KBM-7 (cell line): ENCODE data around the gene GLIS1.
A peak's percentile ranks its signal among the peaks of the same experiment; 100 is the strongest.

Experiments
- DNase-seq: peaks from one replicate; pipeline ENCODE4 v3.0.0-alpha.2; 2015
- in situ Hi-C: fragments of 300-500 bp; cut with MboI; formaldehyde crosslinking; loops from 2 replicates; pipeline ENCODE4 v1.14.3; 2020; ENCODE audit warnings: low sequenced_read_pairs, low pct_unique_long_range_greater_than_20kb, mixed read lengths

The GLIS1 gene

DNA sequence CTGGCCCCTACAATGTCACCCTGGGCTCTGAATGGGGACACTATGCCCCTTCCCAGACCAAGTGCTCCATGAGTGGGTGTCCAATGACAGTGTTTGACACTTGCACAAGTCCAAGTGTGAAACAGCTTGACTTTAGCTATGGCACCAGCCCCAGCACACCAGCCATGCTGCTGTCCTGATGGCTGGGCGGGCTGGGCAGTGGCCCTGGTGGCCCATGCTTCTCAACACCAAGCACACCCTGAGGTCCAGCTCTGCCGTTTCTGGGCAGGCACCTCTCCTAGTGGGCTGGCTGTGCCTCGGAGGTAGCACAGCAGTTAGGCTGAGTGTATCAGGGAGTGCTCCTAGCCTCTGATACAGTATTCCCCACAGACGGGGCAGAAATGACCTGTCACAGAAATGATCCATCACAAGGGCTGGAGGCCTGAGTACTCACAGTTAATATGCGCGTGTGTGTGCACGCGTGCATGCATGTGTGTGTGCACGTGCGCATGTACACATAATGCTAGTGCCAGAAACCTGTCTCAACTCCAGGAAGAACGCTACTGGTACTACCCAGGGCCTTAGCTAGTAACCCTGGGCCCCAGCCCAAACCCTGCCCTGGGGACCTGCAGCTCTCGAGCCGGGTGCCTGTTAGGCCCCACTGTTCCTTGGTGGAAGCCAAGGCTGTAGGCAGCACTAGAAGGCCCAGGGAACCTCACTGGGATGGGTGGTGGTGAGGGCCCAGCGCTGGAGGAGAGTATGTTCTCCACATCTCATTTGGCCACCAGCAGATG lies 145.8 kb downstream of the GLIS1 start:
- DNase-seq = no peak
- in situ Hi-C loops = no loop called here

DNA sequence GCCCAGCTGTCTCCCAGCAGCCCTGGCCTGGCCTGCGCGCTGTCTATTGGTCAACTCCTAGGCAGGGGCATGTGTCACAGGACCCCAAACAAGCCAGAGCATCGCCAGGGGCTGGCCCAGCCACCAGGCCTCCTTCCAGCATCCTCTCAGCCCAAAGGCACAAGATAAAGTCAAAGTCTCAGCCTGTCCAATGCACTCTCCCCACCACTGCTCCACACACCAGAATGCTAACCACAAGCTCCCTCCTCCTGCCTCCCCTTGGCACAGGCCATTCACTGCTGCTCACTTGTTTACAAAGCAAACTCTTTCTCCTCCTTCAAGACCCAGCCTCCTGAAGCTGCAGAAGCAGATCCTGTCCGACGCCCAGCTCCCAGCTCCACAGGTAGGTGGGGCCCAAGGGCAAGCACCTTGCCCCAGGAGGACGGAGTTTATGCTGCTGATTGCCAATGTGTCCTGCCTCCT lies 146.4 kb downstream of the GLIS1 start:
- no peak for DNase-seq
- in situ Hi-C loops = no loop called here

DNA sequence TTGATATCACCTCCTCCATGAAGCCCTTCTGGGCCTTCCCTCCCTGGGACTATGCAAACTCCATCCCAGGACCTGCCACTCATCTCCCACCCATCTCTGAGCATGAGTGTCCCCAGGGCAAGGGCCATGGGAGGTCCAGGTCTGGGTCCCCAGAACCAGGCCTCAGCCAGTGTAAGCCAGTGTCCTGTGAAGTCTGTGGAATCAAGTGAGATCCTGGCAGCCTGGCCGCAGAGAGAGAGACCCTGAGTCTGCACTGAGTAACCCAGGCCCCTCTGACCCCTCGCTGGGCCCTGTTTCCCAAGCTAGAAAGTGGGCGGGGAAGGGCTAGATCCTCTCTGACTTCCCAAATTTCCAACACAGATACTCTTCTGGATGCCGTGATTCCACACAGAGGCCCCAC lies 147.0 kb downstream of the GLIS1 start:
- DNase-seq = no peak
- in situ Hi-C loops = no loop called here

DNA sequence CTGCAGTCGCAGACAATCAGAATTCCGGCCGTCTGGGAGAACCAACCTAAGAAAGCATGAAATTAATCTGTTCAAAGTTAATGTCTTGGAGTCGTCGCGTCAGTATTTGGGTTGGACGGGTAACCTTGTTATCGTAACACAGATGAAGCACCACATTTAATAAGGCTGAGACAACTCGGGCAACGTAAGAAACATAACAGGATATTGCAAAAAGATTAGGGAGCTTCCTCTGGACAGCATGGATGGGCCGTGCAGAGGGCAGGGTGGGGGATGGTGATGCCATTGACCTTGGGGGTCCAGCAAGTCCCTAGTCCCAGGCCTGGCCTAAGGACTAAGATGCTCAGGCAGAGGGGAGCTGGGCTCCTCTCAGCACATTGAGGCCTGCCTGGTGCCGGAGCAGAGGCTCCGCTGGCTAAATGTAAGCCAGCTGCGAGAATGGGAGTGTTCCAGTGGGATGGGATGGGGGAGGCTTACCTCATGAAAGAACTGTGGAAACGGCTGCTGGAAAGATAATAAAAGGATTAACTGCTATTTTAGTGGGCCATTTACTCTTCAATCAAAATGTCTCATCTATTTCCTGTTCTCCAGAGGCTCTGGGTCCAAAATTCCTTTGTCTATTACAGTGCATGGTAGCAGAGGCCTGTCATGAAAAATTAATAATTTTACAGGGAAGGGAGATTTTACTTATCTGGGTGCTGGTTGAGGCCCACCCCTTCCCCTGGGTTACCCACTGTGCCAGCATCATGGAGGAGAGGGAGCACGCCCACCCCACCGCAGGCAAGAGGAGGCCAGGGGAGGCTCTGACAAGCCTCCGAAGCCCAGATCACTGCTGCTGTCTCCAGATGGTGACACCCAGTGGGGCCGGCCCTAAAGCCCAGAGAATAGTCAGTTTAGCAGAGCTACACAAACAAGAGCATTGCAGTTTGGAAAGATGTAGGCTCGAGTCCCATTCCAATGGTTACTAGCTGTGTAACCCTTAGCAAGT lies 148.1 kb downstream of the GLIS1 start:
- no peak for DNase-seq
- in situ Hi-C loops = no loop called here

DNA sequence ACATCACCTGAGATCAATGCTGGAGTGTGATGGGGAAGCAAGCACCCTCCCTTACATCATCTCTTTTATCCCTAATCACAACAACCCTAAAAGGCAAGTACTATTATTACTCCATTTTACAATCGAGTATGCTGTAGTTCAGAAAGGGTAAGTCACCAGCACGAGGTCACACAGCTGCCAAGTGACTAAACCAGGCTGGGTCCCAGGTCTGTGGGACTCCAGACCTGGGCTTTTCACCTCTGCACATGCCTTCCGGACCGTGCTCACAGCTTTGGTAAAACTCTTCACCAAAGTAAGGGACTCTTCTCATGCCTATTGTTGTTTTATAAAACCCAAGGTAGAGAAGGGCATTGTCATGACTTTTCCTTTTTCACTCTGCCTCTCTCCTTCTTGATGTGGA lies 148.9 kb downstream of the GLIS1 start:
- DNase-seq = no peak
- in situ Hi-C loops = no loop called here

DNA sequence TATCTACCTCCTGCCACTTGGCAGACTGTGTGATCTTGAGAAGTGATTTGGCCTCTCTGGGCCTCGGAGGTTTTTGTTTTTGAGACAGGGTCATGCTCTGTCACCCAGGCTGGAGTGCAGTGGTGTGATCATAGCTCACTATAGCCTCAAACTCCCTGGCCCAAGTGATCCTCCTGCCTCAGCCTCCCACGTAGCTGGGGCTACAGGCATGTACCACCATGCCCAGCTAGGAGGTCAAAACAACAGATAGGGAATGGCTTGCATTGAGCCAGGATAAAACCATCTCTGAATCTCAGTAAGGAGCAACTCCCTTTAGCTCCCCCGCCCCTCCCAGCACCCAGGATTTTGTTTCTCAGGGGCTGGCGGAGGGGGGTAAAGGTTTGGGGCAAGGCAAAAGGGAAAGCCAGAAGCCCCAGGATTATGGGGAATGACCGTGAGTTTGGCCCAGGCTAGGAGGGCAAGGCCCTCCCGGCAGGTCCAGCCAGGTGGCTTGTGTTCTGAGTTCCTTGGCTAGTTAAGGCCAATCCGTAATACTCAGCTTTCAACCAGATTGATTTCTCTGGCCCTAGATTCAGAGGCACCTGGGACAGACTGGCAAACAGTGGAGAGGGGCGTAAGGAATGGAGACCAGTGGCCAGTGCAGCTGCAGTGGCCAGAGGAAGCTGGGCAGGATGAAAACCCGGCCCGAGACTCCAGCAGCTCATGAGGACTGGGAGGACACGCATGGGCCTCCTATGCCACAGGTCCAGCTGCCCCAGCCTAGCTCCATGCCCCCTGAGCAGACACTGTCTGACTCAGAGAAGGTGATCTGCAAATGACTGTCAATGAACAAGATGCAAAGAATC lies 149.7 kb downstream of the GLIS1 start:
- DNase-seq = no peak
- in situ Hi-C loops = no loop called here

DNA sequence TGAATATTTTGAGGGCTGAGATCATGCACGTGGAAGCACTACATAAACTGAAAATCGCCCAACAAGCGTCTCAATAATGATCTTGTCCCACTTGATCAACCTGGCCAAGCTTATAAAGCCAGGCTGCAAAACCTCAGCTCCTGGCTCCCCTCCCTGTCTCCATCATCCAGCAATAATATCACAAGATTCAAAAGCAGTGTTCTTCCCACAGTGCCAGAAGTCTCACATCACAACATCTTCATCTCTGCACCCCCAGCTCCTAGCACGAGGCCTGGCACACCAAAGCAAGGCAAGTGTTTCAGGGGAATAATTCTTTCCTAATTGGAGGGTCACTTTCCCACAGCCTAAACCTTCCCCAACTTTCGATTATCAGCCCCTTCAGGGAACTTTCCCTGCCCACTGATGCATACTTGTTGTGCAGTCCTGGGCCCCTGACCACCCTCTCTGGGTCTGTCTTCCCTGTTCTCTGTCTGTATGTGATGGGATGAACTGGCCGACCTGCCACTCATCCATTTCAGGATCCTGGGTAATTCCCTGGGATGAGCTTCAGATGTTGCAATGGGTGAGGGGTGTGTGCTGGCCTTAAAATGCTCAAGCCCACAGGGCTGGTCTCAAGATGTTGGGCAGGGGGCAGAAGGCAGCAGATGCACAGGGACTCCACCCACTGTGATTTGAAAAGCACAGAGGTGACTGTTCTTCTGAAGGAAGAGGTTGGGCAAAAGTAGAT lies 150.7 kb downstream of the GLIS1 start:
- in situ Hi-C loops = no loop called here
- no peak for DNase-seq

DNA sequence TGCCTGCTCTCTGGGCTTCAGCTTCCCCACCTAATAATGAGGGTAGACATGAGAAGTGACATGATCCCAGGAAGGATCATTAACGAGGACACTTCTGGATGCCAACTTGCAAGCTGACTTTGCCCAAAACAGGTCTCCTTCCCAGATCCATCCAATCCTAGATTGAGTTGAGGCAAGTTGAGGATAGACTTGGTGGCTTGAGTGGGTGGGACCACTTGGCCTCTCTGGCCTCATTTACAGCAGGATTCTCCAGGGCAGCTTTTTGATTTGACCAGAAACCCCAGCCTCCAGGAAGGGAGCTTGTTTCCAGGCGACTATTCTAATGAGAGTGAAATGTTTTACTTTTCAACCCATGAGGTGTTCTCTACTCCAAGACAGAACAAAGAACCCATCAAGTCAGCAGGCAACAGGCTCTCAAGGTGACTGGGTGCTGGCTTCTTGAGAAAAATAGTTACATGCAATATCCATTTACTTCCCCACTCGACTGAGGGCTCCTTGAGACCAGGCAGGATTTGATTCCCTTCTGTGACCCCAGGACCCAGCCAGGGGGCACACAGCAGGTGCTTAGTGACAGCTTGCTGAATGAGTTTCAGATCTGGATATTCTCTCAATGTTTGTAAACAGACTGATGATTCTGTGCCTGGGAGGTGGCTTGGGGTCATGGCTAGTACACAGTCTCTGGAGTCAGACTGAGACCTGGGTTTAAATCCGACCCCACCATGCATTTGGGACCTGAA lies 151.5 kb downstream of the GLIS1 start:
- no peak for DNase-seq
- in situ Hi-C loops = no loop called here

DNA sequence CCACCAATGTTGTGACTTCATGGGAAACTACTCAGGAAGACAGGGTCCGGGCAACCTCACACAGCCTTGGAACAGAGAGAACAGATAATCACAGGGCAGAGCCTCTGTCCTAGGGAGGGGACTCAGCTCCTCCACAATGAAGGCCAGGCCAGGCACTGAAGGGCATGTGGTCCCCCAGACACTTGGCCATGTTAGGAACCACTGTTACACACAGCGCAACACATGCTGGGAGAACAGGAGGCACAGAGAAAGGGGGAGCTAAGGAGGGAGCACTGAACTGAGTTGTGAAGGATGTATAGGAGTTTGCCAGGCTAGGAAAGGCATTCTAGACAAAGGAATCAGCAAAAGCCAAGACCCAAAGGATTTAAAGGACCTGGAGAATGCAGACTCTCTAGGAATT lies 152.2 kb downstream of the GLIS1 start:
- no peak for DNase-seq
- in situ Hi-C loops = no loop called here

DNA sequence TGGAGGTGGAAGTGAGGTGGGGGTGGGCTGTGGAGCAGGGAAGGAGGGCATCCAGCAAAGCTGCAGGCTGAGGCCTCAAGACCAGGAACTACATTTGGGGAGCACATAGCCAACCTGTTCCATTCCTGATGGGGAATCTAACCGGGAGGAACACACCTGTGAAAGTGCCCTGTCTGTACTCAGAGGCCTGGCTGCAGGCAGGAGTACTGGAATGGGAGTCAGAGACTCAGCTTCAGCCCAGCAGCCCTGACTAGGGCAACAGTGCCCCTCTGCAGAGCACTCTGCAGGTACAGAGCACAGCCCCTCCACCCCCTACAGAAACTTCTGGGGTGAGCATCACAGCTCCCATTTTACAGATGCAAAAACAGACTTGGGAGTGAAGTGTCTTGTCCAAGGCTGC lies 153.4 kb downstream of the GLIS1 start:
- DNase-seq = no peak
- in situ Hi-C loops = no loop called here

DNA sequence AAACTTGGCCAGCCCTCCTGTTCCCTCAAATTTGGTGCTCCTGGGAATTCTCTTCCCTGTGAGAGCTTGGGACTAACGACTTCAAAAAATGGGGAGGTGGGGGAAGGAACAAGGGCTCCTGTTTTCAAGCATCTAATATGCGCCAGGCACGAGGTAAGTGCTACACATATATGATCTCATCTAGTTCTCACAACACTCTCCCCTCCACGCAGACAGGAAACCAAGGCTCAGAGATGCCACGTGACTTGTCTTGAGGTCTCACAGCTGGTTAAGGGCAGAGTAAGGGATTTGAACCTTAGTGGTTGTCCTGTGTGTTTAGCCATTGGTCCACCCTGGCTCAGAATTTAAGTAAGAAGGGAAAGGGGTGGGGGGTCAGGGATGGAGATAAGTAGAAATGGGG lies 153.8 kb downstream of the GLIS1 start:
- peak; percentile 51 for DNase-seq
- in situ Hi-C loops = no loop called here

DNA sequence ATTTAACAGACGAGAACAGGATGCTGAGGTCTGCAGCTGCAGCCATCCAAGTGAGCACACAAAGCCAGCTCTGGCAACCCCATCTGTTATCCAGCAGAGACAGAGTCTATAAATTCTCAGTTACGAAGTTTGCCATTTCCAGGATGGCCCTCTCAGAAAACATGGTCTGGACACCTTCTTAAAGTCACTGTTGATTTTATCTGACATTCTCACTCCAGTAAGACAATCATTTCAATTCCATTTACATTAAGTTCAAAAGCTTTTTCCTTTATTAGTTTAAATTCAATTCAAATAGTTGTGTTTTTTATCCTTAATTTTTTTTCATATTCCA lies 154.2 kb downstream of the GLIS1 start:
- DNase-seq = no peak
- in situ Hi-C loops = no loop called here

DNA sequence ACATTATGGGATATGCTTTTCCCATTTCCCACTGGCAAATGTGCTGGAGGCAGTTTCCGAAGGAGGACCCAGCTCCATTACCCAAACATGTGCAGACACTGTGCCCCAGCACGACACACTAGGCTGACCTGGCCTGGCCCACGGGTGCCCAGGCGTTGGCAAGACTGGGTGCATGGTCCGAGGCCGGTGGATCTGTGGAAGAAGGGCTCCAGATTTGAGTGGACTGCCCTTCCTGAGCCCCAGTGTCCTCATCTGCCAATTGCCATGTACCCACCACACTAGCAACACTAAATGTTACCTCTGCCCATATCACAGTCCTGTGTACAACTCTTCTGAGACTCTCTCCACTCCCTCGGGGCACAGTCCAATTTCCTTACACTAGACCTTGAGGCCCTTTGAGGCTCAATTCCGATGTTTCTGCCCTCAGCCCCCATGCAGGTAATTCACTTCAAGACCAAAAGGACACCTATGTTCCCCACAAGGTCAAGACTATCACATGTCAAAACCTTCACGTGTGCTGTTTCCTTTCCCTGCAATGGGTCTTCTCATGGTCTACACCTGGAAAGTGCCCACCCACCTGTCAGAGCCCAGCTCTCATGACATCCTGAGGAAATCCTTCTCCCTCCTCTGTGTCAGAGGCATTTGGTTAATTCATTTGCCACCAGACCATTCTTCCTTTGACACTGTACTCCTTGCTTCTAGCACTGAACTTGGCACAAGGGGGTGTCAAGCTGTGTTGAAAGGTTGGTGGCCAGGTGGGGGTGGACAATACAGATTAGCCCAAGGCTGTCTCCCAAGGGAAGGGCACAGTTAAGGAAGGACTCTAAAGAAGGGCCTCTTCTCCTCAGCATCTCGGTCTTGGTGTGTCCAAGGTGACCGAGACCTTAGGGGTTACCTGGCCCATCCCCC lies 154.8 kb downstream of the GLIS1 start:
- in situ Hi-C loops = no loop called here
- DNase-seq = no peak

DNA sequence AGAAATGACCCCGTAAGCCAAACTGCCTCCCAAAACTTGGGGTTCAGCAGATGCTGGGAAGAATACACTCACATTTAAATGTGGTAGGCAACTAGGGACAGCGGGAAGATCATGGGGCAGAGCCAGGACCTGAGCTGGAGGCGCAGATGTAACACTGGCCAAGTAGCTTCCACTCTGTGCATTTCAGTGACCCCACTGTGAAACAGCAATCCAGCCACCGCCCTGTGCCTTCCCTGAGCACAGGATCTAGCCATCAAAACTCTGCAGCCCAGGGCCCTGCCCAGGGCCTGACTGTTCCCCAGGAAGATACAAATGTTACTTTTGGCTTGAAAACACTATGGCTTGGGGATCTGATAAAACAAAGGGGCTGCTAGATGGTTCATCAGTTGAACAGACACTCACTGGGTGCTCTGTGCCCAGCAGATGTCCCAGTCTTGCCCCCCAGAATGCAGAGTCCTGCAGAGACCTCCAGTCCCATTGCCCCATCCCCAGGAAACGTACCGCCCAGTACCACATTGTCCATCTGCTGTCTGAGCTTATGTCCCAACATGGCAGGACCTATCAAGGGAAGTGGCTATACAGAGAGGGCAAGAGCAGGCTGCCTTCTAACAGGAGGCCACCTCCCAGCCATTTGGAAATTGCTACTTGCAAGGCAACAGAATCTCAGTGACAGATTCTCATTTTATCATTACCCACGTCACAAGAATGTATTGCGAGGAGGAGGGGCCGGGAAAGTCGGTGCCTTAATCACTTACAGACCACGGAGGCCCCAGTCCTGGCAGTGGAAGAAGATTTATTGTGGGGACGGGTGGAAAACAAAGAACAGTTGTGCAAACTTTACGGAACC lies 155.7 kb downstream of the GLIS1 start:
- no peak for DNase-seq
- in situ Hi-C loops = no loop called here

DNA sequence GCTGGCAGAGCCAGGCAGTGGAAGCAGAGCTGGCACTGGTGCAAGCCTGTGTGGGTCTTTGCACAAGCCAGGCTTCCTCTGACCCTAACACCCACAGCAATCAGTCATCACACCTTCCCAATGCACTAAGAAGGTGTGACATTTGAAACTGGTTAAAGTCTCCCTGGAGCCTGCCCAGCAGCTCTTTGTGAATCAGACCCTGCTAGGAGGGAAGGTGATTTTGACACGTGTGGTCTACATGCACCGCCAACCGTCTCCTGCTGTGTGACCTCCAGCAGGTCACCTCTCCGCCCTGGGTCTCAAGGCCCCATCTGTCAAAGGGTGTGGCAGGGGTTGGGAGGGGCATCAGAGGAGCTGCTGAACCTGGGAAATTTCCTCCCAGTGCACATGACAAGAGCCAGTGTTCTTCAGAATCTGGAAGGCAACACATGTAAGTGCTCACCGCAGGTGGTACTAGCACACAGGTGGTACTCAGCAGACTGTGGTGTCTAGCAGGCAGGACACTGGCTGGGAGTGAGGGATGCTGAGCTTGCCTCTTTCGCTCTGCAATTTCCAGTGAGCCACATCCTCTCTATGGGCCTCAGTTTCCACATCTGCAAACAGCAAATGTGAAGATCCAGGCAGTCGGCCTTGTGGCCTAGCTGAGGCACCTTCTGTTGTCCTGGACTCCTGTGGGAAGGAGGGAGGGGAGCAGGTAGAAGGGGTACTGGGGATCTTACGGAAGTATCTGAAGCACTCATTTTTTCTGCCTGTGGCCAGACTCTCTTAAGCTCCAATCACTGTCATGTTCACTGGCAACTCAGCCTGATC lies 156.5 kb downstream of the GLIS1 start:
- in situ Hi-C loops = no loop called here
- no peak for DNase-seq

DNA sequence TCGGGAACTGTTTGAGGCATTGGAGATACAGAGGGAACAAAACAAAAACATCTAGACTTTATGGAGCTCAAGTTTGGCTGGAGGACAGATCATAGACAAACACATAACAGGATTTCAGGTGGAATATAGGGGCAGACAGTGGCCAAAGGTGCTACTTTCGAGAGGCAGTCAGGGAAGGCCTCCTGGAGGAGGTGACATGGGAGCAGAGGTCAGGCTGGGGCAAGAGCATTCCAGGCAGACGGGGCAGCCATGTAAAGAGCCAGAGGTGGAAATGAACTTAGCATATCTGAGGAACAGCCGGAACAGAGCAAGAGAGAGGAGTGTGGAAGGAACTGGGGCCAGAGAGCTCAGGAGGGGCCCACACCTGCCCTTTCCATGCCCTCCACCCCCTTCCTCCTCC lies 157.5 kb downstream of the GLIS1 start:
- in situ Hi-C loops = no loop called here
- no peak for DNase-seq
